LNCaP clone FGC (cell line): ENCODE measurements around the gene MMEL1.

ENCODE experiments used
- DNase-seq: peaks from one replicate; pipeline ENCODE4 v3.0.0-alpha.2; 2011; ENCODE audit warnings: low read depth
- H3K4me3 ChIP-seq: 2 replicates; pipeline ENCODE4 v1.5.1; 2011; ENCODE audit warnings: mild to moderate bottlenecking, low read depth, low read length, control low read depth
- CTCF ChIP-seq: IDR thresholded peaks from 2 replicates; pipeline ENCODE4 v1.5.1; 2012; ENCODE audit warnings: mild to moderate bottlenecking; ENCODE audit not compliant: control insufficient read depth, insufficient read depth; ENCODE audit errors: extremely low read depth

Gene MMEL1

GRCh38 chr1:2596530-2597333 lies 36.1 kb downstream of the MMEL1 start:
- no peak overlapping the region for H3K4me3 ChIP-seq
- DNase-seq, result no peak
- TF ChIP-seq CTCF, result no peak

GRCh38 chr1:2595812-2596529 lies 36.8 kb downstream of the MMEL1 start:
- no peak for DNase-seq
- no peak overlapping the region for H3K4me3 ChIP-seq
- no peak for TF ChIP-seq CTCF

GRCh38 chr1:2595261-2595811 lies 37.5 kb downstream of the MMEL1 start:
- no peak for TF ChIP-seq CTCF
- no peak for DNase-seq
- H3K4me3 ChIP-seq, result no peak overlapping the region

- DNase-seq, result no peak
- no peak overlapping the region for H3K4me3 ChIP-seq
- no peak for TF ChIP-seq CTCF
Measured at GRCh38 chr1:2594641-2595131, 38.1 kb downstream of the MMEL1 start.

GRCh38 chr1:2594001-2594640 lies 38.7 kb downstream of the MMEL1 start:
- no peak for DNase-seq
- TF ChIP-seq CTCF, result no peak
- H3K4me3 ChIP-seq, result no peak overlapping the region

GRCh38 chr1:2593251-2593878 lies 39.5 kb downstream of the MMEL1 start:
- no peak for DNase-seq
- no peak overlapping the region for H3K4me3 ChIP-seq
- TF ChIP-seq CTCF, result no peak
